H1 (cell line): ENCODE data around the gene TSC1. TPM values are rescaled to one million over a fixed set of nuclear protein-coding genes. Genes with fewer than 3 reads are reported as not detected.

Experiments
- CTCF ChIA-PET: fragments of 300-600 bp; sonication (Branson Sonifier 250); formaldehyde crosslinking; loops from one replicate; lab custom pipeline; 2021; ENCODE audit not compliant: partially characterized antibody; lab: Charles Lee
- POLR2A ChIA-PET: fragments of 300-600 bp; sonication (Branson Sonifier 250); formaldehyde crosslinking; loops from one replicate; lab custom pipeline; 2021; ENCODE audit warnings: inconsistent platforms; ENCODE audit not compliant: partially characterized antibody; lab: Charles Lee
- DNase-seq, 2 experiments: peaks; one replicate each; pipeline versions ENCODE4 v3.0.0 to v3.0.0-alpha.2; 2010 to 2022; ENCODE audit warnings: low spot score in 2 of 2, low read depth in 1 of 2, mixed read lengths in 1 of 2
- FAIRE-seq: peaks from 2 replicates; lab custom pipeline; 2011; peaks lifted over from hg19 to GRCh38; lab: Jason Lieb, UNC
- H2AFZ ChIP-seq: 2 replicates; pipeline ENCODE4 v1.8.1; 2012; ENCODE audit warnings: low read length, inconsistent platforms
- H2AK5ac ChIP-seq: 2 replicates; pipeline ENCODE4 v1.6.1; 2013; ENCODE audit warnings: low read depth, low read length
- H2BK120ac ChIP-seq: replicated peaks from 2 replicates; pipeline ENCODE3; 2013; ENCODE audit warnings: low read depth, low read length, inconsistent platforms
- H2BK12ac ChIP-seq: 2 replicates; pipeline ENCODE4 v1.6.1; 2013; ENCODE audit warnings: low read depth, low read length
- H2BK15ac ChIP-seq: 2 replicates; pipeline ENCODE4 v1.6.1; 2013; ENCODE audit warnings: low read length
- H2BK20ac ChIP-seq: 2 replicates; pipeline ENCODE4 v1.6.1; 2013; ENCODE audit warnings: low read length
- H2BK5ac ChIP-seq: 2 replicates; pipeline ENCODE4 v1.6.1; 2013; ENCODE audit warnings: low read depth, low read length
- H3K14ac ChIP-seq: 2 replicates; pipeline ENCODE4 v1.6.1; 2013; ENCODE audit warnings: inconsistent platforms; ENCODE audit not compliant: insufficient read length
- H3K18ac ChIP-seq: 2 replicates; pipeline ENCODE4 v1.6.1; 2013; ENCODE audit warnings: low read length; ENCODE audit errors: extremely low read depth
- H3K23ac ChIP-seq: 2 replicates; pipeline ENCODE4 v1.6.1; 2013; ENCODE audit warnings: inconsistent platforms; ENCODE audit not compliant: insufficient read length
- H3K23me2 ChIP-seq: 2 replicates; pipeline ENCODE4 v1.6.1; 2013; ENCODE audit warnings: low read depth, low read length
- H3K27ac ChIP-seq: 2 replicates; pipeline ENCODE4 v1.6.1; 2011; ENCODE audit warnings: low read depth, low read length, inconsistent platforms
- H3K27me3 ChIP-seq, 4 experiments: replicated peaks in 1 of 4; 1 replicate in 1 of 4; 2 replicates in 3 of 4; pipeline versions ENCODE4 v1.6.1 to v1.8.1; 2011 to 2013; ENCODE audit warnings: low read length in 3 of 4, mild to moderate bottlenecking in 3 of 4, inconsistent platforms in 2 of 4, mixed read lengths in 2 of 4, moderate library complexity in 1 of 4; ENCODE audit not compliant: control insufficient read depth in 3 of 4, insufficient read depth in 3 of 4; ENCODE audit errors: extremely low read depth in 1 of 4
- H3K36me3 ChIP-seq, 4 experiments: 2 replicates each; pipeline versions ENCODE4 v1.6.1 to v1.8.1; 2011 to 2013; ENCODE audit warnings: mild to moderate bottlenecking in 4 of 4, low read length in 3 of 4, moderate library complexity in 2 of 4, control low read depth in 1 of 4, inconsistent platforms in 1 of 4; ENCODE audit not compliant: insufficient read depth in 4 of 4, control insufficient read depth in 2 of 4
- H3K4ac ChIP-seq: replicated peaks from 2 replicates; pipeline ENCODE3; 2013; ENCODE audit warnings: low read length, low read depth, mixed read lengths, inconsistent platforms; ENCODE audit not compliant: insufficient read length
- H3K4me1 ChIP-seq, 4 experiments: replicated peaks in 1 of 4; 1 replicate in 1 of 4; 2 replicates in 3 of 4; pipeline versions ENCODE4 v1.6.1 to v1.8.1; 2011 to 2013; ENCODE audit warnings: low read length in 3 of 4, inconsistent platforms in 2 of 4, mixed read lengths in 1 of 4; ENCODE audit not compliant: insufficient read depth in 4 of 4, control insufficient read depth in 3 of 4
- H3K4me2 ChIP-seq, 2 experiments: 2 replicates each; pipeline versions ENCODE4 v1.6.1 to v1.8.1; 2011 to 2013; ENCODE audit warnings: low read depth in 2 of 2, low read length in 2 of 2, control low read depth in 1 of 2, inconsistent platforms in 1 of 2, mild to moderate bottlenecking in 1 of 2; ENCODE audit not compliant: insufficient read depth in 1 of 2
- H3K4me3 ChIP-seq, 4 experiments: fragments of 200-600, 300-600 bp in 1 of 4; sonication (generic), shearing (Covaris generic), sonication (Bioruptor Twin) in 1 of 4; 2 replicates each; pipeline versions ENCODE4 v1.5.1 to v1.8.1; 2011 to 2016; ENCODE audit warnings: low read length in 4 of 4, low read depth in 3 of 4, control low read depth in 2 of 4, inconsistent platforms in 2 of 4, mild to moderate bottlenecking in 2 of 4, mixed read lengths in 1 of 4, moderate library complexity in 1 of 4; ENCODE audit not compliant: insufficient read depth in 2 of 4; ENCODE audit errors: extremely low read depth in 1 of 4
- H3K56ac ChIP-seq: replicated peaks from 2 replicates; pipeline ENCODE3; 2013; ENCODE audit warnings: low read depth, mild to moderate bottlenecking, mixed read lengths, low read length, inconsistent platforms; ENCODE audit not compliant: insufficient read length
- H3K79me1 ChIP-seq: 2 replicates; pipeline ENCODE4 v1.6.1; 2013; ENCODE audit warnings: low read depth, low read length, control low read depth
- H3K79me2 ChIP-seq, 2 experiments: 2 replicates each; pipeline versions ENCODE4 v1.6.1 to v1.8.1; 2012 to 2013; ENCODE audit warnings: low read length in 2 of 2, mild to moderate bottlenecking in 2 of 2, inconsistent platforms in 1 of 2; ENCODE audit not compliant: insufficient read depth in 2 of 2, control insufficient read depth in 1 of 2
- H3K9ac ChIP-seq, 4 experiments: replicated peaks in 1 of 4; 1 replicate in 1 of 4; 2 replicates in 3 of 4; pipeline versions ENCODE4 v1.6.1 to v1.8.1; 2011 to 2013; ENCODE audit warnings: low read depth in 3 of 4, low read length in 3 of 4, control low read depth in 2 of 4, mild to moderate bottlenecking in 2 of 4, moderate library complexity in 2 of 4, inconsistent platforms in 1 of 4; ENCODE audit errors: extremely low read depth in 1 of 4
- H3K9me3 ChIP-seq, 2 experiments: 2 replicates each; pipeline versions ENCODE4 v1.6.1 to v1.8.1; 2012 to 2013; ENCODE audit warnings: mild to moderate bottlenecking in 2 of 2, moderate library complexity in 2 of 2, control low read depth in 1 of 2, inconsistent platforms in 1 of 2, low read depth in 1 of 2, low read length in 1 of 2, mixed read lengths in 1 of 2; ENCODE audit not compliant: insufficient read depth in 2 of 2
- H4K20me1 ChIP-seq, 2 experiments: replicated peaks in 1 of 2; 2 replicates each; pipeline versions ENCODE3 to v1.8.1; 2011 to 2013; ENCODE audit warnings: inconsistent platforms in 2 of 2, low read length in 2 of 2, mild to moderate bottlenecking in 1 of 2; ENCODE audit not compliant: insufficient read depth in 2 of 2, control insufficient read depth in 1 of 2
- H4K5ac ChIP-seq: 2 replicates; pipeline ENCODE4 v1.6.1; 2013; ENCODE audit warnings: low read length, low read depth, mixed read lengths, inconsistent platforms; ENCODE audit not compliant: insufficient read length
- H4K8ac ChIP-seq: 2 replicates; pipeline ENCODE4 v1.8.0; 2013; ENCODE audit warnings: mild to moderate bottlenecking, moderate library complexity, low read length, inconsistent platforms; ENCODE audit not compliant: insufficient read depth; ENCODE audit errors: extremely low read depth
- H4K91ac ChIP-seq: replicated peaks from 2 replicates; pipeline ENCODE3; 2013; ENCODE audit warnings: low read length, mixed read lengths, inconsistent platforms; ENCODE audit not compliant: insufficient read length
- BRCA1 ChIP-seq: IDR thresholded peaks from 2 replicates; pipeline ENCODE4 v1.6.1; 2012; ENCODE audit warnings: low read depth, low read length, improper control_type of control experiment
- MAFK ChIP-seq: IDR thresholded peaks from 2 replicates; pipeline ENCODE4 v1.6.1; 2012; ENCODE audit warnings: low read depth, mild to moderate bottlenecking, improper control_type of control experiment, low read length
- SIX5 ChIP-seq: IDR thresholded peaks from 2 replicates; pipeline ENCODE4 v1.6.1; 2011; ENCODE audit warnings: mild to moderate bottlenecking, low read depth, low read length
- YY1 ChIP-seq: IDR thresholded peaks from 2 replicates; pipeline ENCODE4 v1.6.1; 2011; ENCODE audit warnings: low read depth, mild to moderate bottlenecking, low read length
- WGBS, 2 experiments: shearing (Covaris generic) in 1 of 2; methylation state at CpG; one replicate each; pipeline versions ENCODE4 v1.1.6 to v1.1.7; 2013 to 2015; ENCODE audit warnings: low lambda C conversion rate in 2 of 2, mixed read lengths in 2 of 2, inconsistent platforms in 1 of 2, low coverage in 1 of 2, missing lambda C conversion rate in 1 of 2; ENCODE audit not compliant: insufficient replicate concordance in 2 of 2, insufficient coverage in 1 of 2, insufficient read length in 1 of 2; ENCODE audit errors: extremely low coverage in 1 of 2, missing lambda C conversion rate in 1 of 2; 5-methylcytosine and 5-hydroxymethylcytosine counted together
- polyA plus RNA-seq, 7 experiments: library from polyadenylated mRNA; depleted of rRNA in 3 of 7; stranded (reverse) in 5 of 7; unstranded in 2 of 7; fragments of >200 nt in 5 of 7; fragments of 200-250 nt in 2 of 7; gene quantifications; 1 replicate in 5 of 7; 2 replicates in 1 of 7; 4 replicates in 1 of 7; pipeline versions ENCODE4 v1.2.1 to v1.2.3, GENCODE V29; 2011 to 2013; ENCODE audit warnings: missing spikeins in 2 of 7, mixed read lengths in 2 of 7
- total RNA-seq: library from RNA; stranded (reverse); fragmentation: NEBNext Ultra II Directional; extraction: Animal tissue kit (Norgen Biotek cat#: 25700); gene quantifications from 2 replicates; pipeline ENCODE4 v1.2.1, GENCODE V29; 2021
- TF ChIP-seq, protein P1 (sequence below): IDR thresholded peaks from 2 replicates; pipeline ENCODE4 v1.6.1; 2012; ENCODE audit warnings: inconsistent platforms
- TF ChIP-seq, protein P2 (sequence below): IDR thresholded peaks from 2 replicates; pipeline ENCODE4 v1.6.1; 2012; ENCODE audit warnings: inconsistent platforms

Gene TSC1
- total and polyA plus RNA-seq, 2 of the 8 experiments (the other 6 are each of a cell fraction or from before 2014, with no cell fraction given): 37.2 to 46.0 TPM

DNA sequence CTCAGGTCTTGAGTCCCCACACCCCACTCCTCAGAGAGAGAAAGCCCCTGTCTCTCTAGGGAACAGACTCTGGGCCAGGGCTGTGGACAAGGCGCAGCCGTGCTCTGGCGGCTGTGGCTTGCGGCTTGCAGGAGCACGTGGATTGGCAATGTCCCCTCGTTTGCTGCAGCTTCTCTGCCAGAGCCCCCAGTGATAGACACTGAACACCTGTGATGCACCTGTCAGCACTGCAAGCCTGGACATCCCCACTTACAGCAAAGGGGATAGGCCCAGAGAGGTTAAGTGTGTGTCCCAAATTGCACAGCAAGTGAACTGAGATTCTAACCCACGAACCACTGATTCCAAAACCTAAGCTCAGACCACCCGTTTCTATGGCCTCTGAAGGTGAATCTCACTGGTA, 41.1 kb upstream of the TSC1 start:
- H3K23ac ChIP-seq: no peak overlapping the region
- H3K4me1 ChIP-seq: no peaks in the 10 kb centered on the region; a peak in 1 of 7 replicates
- DNase-seq (no peak), FAIRE-seq (no peak)
- no peak overlapping the region; the same call in 1 of the 2 replicates for H3K18ac ChIP-seq
- H3K14ac ChIP-seq: no peak overlapping the region
- H3K79me1 ChIP-seq: no peaks in the 10 kb centered on the region
- H3K79me2 ChIP-seq: no peaks in the 10 kb centered on the region
- H2BK12ac ChIP-seq: no peak overlapping the region
- no peaks in the 10 kb centered on the region for H3K23me2 ChIP-seq
- H3K27ac ChIP-seq: no peak overlapping the region
- no peaks in the 10 kb centered on the region for H3K36me3 ChIP-seq
- no peak overlapping the region for H2BK5ac ChIP-seq
- no peak overlapping the region for H3K4me2 ChIP-seq
- no peak overlapping the region for H4K8ac ChIP-seq
- H3K4ac ChIP-seq: no peak overlapping the region
- H3K27me3 ChIP-seq: peaks cover 0 to 5% (median 1%) of the 10 kb centered on the region in 4 experiments; a peak in 2 of 7 replicates
- no peak overlapping the region for H2BK20ac ChIP-seq
- H3K4me3 ChIP-seq: no peak overlapping the region
- H4K91ac ChIP-seq: no peak overlapping the region
- CTCF ChIA-PET: interaction anchor here (0.9 to 3.0 kb wide), 5 partner anchors 20 to 84 kb away, joined by 3 to 10 read pairs (median 3); no protein-coding TSS in a partner anchor
- no peaks in the 10 kb centered on the region for H3K9me3 ChIP-seq
- POLR2A ChIA-PET: no interaction called here
- H2BK15ac ChIP-seq: no peak overlapping the region
- H2BK120ac ChIP-seq: no peak overlapping the region
- H3K56ac ChIP-seq: no peak overlapping the region
- TF ChIP-seq, protein P1, sequence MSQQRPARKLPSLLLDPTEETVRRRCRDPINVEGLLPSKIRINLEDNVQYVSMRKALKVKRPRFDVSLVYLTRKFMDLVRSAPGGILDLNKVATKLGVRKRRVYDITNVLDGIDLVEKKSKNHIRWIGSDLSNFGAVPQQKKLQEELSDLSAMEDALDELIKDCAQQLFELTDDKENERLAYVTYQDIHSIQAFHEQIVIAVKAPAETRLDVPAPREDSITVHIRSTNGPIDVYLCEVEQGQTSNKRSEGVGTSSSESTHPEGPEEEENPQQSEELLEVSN: no peak
- TF ChIP-seq YY1: no peak
- TF ChIP-seq BRCA1: no peak
- TF ChIP-seq, protein P2, sequence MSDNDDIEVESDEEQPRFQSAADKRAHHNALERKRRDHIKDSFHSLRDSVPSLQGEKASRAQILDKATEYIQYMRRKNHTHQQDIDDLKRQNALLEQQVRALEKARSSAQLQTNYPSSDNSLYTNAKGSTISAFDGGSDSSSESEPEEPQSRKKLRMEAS: no peak
- TF ChIP-seq SIX5: no peak
- no peak for TF ChIP-seq MAFK
- H4K20me1 ChIP-seq: no peaks in the 10 kb centered on the region
- no peak overlapping the region for H2AFZ ChIP-seq
- 86% methylated on average over 7 of the region's 8 CpGs; no CpG with 5 or more reads in 1 of the 2 experiments for WGBS, 2 experiments
- no peak overlapping the region for H4K5ac ChIP-seq
- no peak overlapping the region for H2AK5ac ChIP-seq
- H3K9ac ChIP-seq: no peak overlapping the region
